ENCODE measurements around the gene GAS7.

GAS7 gene

GRCh38 chr17:10200016-10200415 lies 1.6 kb upstream of the GAS7 start:
- DNase-seq, result no peak

- DNase-seq, result peak in 1 of 5 experiments; percentile 4
Observed at GRCh38 chr17:10197721-10198508, 491 bp downstream of the GAS7 start.

DNA sequence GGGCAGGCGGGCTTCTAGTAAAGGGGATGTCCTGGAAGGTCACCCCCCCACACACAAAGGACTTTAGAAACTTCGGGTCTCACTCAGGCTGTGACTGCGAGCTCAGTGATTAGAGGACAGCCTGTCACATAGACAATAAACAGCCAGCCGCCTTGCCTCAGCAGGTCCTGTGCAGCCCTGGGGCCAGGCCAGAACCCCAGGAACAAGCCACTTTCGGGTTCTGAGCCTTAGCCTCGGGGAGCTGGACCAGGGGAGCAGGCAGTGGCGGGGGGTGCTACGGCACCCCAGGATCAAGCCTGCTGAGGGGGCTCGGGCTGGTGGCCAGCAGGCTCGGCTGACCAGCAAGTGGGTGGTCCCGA lies 1.1 kb downstream of the GAS7 start:
- DNase-seq, result no peak

DNA sequence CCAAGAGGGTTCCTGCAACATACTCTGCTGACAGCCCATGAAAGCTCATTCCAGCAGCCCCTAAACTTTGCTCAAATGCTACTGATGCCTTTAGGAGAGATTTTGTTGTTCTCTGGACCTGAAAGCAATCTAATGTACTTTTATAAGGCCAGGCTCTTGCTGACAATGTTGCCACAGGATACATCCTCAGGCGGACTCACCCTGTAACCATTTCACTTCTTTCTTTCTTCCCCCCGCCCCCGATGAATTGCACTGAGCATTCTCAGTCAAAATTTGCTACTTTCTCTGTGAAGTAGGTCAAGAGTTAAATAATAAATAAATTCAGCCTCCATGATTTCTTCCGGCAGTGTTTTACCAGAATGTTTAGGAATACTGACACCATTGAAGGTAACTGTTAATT lies 1.5 kb downstream of the GAS7 start:
- no peak for DNase-seq

DNA sequence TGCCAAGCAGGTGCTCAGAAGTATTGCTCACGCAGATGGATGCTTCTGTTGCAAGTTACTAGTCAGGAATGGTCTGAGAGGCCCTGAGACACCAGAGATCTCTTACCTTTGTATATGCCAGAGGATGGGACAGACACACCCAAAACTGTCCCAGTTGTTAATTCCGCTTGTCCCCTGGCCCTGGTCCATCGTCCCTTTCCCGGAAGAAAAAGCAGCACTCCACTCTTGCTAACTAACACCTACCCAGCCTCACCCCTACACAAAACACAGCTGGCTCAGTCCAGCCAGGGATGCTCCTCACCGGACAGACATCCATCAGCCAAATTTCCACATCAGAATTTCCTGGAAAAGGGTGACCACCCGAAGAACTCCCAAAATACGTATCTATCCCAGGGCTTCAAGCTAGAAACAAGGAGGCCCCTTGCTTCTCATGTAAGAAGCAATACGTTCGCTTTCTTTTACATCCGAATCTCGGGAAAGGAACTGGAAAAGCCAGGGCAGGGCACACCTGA lies 2.0 kb downstream of the GAS7 start:
- no peak for DNase-seq

GRCh38 chr17:10195090-10195805 lies 3.2 kb downstream of the GAS7 start:
- no peak for DNase-seq

GRCh38 chr17:10193632-10194031 lies 4.8 kb downstream of the GAS7 start:
- DNase-seq, result no peak

DNA sequence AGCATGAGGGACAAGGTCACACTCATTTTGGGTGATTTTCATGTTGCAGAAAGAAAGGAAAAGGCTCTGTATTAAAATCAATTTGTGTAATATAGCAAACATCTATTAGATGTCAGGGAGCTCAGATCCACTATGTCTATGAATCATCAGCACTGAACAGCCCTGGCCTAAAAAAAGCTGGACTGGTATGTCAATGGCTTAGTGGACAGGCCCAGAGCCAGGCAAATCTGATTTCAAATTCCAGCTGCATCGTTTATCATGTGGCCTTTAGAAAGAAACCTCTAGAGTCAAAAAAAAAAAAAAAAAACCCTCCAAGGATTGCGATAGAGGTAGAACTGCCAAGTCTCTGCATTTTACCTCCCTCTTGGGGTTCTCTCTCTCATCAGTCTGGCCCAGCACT lies 5.4 kb downstream of the GAS7 start:
- no peak for DNase-seq

DNA sequence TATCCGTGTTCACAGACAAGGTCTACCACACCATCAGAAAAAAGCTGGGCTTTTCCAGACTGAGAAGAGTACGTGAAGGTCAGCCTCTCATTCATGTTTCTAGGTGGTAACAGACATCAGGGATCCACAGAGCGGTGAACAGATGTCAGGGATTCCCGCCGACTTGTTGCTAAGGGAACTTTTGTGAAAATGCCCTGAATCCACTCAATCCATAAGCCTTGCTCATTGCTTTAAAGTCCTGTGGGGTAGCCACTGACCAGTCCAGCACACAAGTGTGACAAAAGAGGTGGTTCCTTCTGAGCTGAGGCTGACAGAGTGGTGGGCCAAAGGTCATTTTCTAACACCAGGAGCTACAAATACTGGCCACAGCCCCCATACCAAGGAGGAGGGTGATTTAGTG lies 5.9 kb downstream of the GAS7 start:
- no peak for DNase-seq

GRCh38 chr17:10187456-10187855 lies 10.9 kb downstream of the GAS7 start:
- DNase-seq, result no peak

- DNase-seq, result no peak
Observed at GRCh38 chr17:10186771-10187410, 11.5 kb downstream of the GAS7 start.

DNA sequence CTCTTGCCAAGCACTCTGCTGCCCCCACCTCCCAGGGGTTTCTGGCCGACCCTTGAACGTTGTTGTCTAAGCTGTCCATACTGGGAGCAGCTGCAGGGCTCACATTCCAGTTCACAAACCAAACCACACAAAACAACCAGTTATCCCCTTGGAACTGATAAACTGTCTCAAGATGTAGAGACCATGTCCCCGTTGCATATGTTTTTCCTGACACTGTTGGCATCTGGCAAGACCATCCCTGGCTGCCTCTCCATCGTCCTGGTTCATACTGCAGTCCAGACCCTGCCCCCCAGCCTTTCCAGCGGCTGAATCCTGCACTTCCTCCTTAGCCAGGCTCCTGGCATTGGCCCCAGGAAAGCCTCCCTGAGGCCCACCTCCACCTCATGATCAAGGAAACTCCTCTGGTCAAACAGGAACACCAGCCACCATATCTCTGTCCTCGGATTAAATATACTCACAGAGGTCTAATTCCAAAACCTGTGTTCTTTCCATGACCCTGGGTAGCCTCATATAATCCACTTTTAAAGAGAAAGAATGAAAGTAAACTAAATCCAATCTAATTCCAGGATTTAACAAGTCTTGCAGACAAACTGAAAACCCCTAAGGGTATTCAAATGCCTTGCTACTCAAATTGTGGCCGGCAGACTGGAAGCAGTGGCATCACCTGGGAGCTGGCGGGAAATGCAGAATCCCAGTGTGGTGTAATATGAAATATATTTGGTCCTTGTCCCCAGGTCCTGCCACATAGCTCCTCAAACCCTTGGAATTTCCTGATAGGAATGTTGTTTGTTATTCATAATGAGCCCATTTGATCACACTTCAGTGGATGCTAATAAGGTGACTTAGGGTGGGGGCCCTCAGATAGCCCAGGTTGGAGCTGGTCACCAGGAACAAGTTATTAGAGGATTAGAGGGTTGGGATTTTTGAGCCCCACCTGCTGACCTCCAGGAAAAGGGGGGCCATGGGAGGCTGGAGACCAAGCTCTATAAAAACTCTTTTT lies 14.2 kb downstream of the GAS7 start:
- no peak for DNase-seq

- no peak for DNase-seq
Observed at GRCh38 chr17:10182785-10183184, 15.6 kb downstream of the GAS7 start.

- no peak for DNase-seq
Observed at GRCh38 chr17:10178506-10178991, 19.9 kb downstream of the GAS7 start.

- DNase-seq, result no peak
Observed at GRCh38 chr17:10177913-10178505, 20.4 kb downstream of the GAS7 start.

DNA sequence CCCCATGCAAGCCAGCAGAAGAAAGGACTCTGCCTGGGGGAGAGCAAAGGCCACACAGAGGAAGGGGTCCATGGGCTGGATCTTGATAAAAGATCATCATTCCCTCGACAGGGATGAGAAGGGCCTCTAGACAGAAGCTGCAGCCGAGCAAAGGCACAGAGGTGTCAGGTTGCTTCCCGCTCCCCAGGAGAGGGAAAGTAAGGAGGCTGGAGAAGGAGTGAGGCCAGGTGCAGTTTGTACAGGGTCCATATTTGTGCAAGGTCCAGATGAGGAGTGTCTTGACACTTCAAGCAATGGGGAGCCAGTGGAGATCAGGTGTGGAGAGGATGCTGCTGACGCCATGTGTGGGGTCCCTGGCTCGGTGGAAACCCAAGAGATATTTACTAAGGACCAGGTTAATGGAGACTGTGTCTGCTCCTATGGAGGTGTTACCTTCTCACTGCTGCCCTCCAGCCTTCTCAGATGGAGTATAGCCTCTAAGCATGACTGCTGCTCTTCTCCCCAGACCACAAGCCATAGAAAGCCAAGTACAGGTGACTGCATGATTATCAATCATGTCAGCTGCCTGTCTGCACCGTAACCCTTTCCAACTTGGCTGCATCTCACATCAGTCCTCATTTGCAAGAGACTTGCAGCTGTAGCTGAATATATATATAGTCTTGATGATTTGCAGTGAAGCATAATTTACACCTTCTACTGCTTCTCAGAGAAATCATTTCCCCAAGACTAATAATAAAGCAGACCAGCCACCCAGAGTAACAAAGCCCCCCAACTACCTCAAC lies 21.1 kb downstream of the GAS7 start:
- DNase-seq, result no peak

DNA sequence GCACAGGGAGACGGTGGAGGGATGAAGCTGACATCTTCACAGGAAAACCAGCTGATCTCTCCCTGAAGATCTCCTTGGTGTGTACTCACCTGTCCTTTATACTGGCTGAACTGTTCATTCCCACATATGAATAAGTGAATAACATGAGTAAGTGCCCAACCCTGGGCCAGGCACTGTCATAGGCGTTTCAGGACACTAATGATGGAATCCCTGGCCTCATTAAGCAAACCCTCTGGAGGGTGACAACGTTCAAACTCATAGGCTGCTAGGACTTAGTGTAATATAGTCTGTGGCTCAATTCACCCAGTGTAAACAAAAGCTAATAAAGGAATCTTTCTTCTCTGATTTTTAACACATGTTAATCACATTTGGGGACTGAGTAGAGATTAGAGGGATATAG lies 24.5 kb downstream of the GAS7 start:
- no peak for DNase-seq

DNA sequence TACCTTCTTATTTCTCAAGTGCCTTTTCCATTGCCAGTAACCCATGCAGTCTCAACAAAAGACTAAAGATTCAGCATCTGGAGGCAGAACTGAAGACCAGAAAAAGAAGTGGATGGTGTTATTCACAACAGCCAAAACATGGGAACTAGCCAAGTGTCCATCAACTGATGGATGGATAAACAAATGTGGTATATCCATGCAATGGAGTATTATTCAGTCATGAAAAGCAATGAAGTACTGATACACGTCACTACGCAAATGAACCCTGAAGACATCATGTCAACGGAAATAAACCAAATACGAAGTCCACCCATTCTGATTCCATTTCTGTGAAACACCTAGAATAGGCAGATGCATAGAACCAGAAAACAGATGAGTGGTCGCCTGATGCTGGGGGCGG lies 25.6 kb downstream of the GAS7 start:
- no peak for DNase-seq

DNA sequence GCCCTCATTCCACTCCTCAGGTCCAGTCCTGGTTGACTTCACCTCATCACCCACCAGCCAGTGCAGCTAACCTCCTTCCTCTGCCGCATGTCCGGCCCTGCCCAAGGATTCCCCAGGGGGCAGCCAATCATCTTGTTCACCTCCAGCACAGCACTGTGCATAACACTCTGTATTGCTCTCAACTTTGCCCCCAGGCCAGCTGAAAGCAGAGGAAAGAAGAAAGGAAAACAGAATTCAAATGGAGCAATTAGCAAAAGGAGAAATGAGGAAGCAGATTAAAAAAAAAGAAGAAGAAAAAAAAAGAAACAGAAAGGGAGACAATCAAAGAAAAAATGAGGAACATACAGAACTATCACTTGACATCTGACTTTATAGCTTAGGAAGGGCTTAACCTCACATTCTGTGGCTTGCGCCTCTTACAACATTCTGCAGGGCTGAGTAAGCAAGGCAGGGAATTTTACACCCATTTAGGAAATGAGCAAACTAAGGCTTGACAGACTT lies 26.1 kb downstream of the GAS7 start:
- no peak for DNase-seq

GRCh38 chr17:10171581-10171981 lies 26.8 kb downstream of the GAS7 start:
- peak in 1 of 5 experiments; percentile 48 for DNase-seq

DNA sequence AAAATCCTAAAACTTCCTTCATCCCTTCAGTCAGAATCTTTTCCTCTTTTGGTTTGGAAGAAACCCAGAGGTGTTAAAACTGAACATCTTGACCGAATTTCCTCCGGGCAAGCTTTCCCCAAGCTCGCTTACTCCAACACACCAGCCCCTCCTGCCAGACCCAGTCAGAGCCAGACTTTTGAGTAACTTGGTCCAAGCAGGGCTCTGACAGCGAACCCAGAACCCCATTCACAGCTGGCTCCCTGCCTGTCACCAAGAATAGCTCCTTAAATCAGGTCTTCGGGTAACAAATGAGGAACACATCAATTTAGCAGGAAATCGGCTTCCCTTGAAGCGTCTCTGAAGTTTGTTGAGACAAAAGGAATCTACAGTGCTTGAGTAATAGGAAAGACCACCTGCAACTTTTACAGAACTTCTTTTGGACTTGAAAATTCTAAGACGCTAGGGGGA lies 27.3 kb downstream of the GAS7 start:
- no peak for DNase-seq
